ENCODE measurements around the gene PSMD9.

Gene PSMD9

DNA sequence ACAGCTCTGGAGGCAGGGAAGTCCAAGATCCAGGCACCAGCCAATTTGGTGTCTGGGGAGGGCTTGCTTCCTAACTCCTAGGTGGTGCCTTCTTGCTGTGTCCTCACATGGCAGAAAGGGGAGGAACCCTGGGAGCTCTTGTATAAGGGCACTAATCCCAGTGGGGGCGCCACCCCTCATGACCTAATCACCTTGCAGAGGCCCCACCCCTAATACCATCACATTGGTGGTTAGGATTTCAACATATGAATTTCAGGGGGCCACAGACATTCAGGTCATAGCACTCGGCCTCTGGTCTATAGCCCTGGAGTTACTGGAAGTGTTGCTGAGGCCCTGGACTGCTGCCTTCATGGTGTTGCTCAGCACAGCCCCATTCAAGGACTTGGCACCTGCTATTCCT is 14.6 kb downstream of the PSMD9 start:
- Histone ChIP-seq H3K36me3 (ENCODE audit: control insufficient read depth, insufficient read depth, low read length) (peaks cover 10% of the 10 kb centered on the region), H3K18ac (ENCODE audit: low read length) (no peak overlapping the region), H3K79me2 (ENCODE audit: control insufficient read depth, insufficient read depth, low read length) (no peaks in the 10 kb centered on the region), H4K5ac (ENCODE audit: low read length) (no peak overlapping the region), H3K27me3 (ENCODE audit: insufficient read depth, low read length, poor library complexity) (no peaks in the 10 kb centered on the region), H3K56ac (ENCODE audit: low read length) (no peak overlapping the region), H4K8ac (ENCODE audit: low read depth, low read length) (no peak overlapping the region), H2BK120ac (ENCODE audit: low read depth, low read length) (no peak overlapping the region), H3K4ac (ENCODE audit: low read depth, low read length) (no peak overlapping the region), H3K4me1 (ENCODE audit: control insufficient read depth, low read depth, low read length) (no peaks in the 10 kb centered on the region), H2BK15ac (replicated peaks; ENCODE audit: low read depth) (no peak overlapping the region), H3K23ac (ENCODE audit: low read length) (no peak overlapping the region), H3K4me3 (ENCODE audit: low read length) (no peak overlapping the region), H2AK5ac (ENCODE audit: low read length) (no peak overlapping the region), H3K4me2 (ENCODE audit: low read length) (no peak overlapping the region), H3K79me1 (ENCODE audit: low read length) (no peaks in the 10 kb centered on the region), H2BK5ac (ENCODE audit: low read length) (no peak overlapping the region), H3K27ac (ENCODE audit: low read depth, low read length) (no peak overlapping the region), H3K9ac (ENCODE audit: low read length) (no peak overlapping the region)
- no CpG with 5 or more reads among the region's 2 CpGs for WGBS (ENCODE audit: extremely low coverage, insufficient coverage, low lambda C conversion rate)
- DNase-seq = no peak

DNA sequence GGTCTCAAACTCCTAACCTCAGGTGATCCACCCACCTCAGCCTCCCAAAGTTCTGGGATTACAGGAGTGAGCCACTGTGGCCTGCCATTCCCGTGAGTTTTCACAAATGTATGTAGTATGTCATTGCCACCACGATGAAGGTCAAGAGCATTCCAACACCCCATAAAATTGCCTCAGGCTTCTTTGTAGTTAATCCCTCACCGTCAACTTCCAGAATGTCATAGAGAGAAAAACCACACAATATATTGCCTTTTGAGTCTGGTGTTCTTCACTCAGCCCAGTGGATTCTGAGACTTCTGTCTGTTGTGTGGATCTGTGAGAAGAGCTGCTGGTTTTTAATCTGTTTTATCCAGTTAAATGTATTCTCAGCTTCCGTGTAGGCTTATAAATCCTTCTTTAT is 17.2 kb downstream of the PSMD9 start:
- Histone ChIP-seq H3K56ac (ENCODE audit: low read length) (no peak overlapping the region), H2BK120ac (ENCODE audit: low read depth, low read length) (no peak overlapping the region), H2AK5ac (ENCODE audit: low read length) (no peak overlapping the region), H2BK5ac (ENCODE audit: low read length) (no peak overlapping the region), H3K27ac (ENCODE audit: low read depth, low read length) (no peak overlapping the region), H3K27me3 (ENCODE audit: insufficient read depth, low read length, poor library complexity) (no peaks in the 10 kb centered on the region), H3K36me3 (ENCODE audit: control insufficient read depth, insufficient read depth, low read length) (peaks cover 5% of the 10 kb centered on the region), H3K23ac (ENCODE audit: low read length) (no peak overlapping the region), H3K18ac (ENCODE audit: low read length) (no peak overlapping the region), H3K4me1 (ENCODE audit: control insufficient read depth, low read depth, low read length) (no peaks in the 10 kb centered on the region), H3K4ac (ENCODE audit: low read depth, low read length) (no peak overlapping the region), H3K4me3 (ENCODE audit: low read length) (no peak overlapping the region), H4K5ac (ENCODE audit: low read length) (no peak overlapping the region), H3K79me2 (ENCODE audit: control insufficient read depth, insufficient read depth, low read length) (no peaks in the 10 kb centered on the region), H3K9ac (ENCODE audit: low read length) (no peak overlapping the region), H2BK15ac (replicated peaks; ENCODE audit: low read depth) (no peak overlapping the region), H3K79me1 (ENCODE audit: low read length) (no peaks in the 10 kb centered on the region), H3K4me2 (ENCODE audit: low read length) (no peak overlapping the region), H4K8ac (ENCODE audit: low read depth, low read length) (no peak overlapping the region)
- DNase-seq = no peak
- WGBS (ENCODE audit: extremely low coverage, insufficient coverage, low lambda C conversion rate) = no CpG with 5 or more reads among the region's 4 CpGs

DNA sequence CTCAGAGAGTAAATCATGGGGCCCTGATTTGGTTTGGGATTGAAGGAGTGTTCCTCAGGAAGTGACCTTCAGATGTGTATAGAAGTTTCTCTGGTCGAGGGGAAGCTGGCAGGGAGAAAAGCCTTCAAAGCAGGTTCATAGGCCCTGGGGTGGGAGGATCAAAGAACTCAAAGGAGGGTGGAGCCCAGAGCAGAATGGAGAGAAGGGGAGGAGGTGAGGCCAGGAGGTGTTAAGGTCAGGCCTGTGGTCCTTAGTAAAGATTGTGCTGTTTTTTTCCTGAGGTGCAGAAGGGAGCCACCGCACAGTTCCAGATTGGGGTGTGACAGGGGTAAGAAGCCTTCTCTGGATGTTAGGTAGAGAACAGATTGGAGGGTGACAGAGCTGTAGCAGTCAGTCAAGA is 20.1 kb downstream of the PSMD9 start:
- no peak overlapping the region for H2AK5ac ChIP-seq (ENCODE audit: low read length)
- H3K27ac ChIP-seq (ENCODE audit: low read depth, low read length) = no peak overlapping the region
- no peaks in the 10 kb centered on the region for H3K79me2 ChIP-seq (ENCODE audit: control insufficient read depth, insufficient read depth, low read length)
- H2BK5ac ChIP-seq (ENCODE audit: low read length) = no peak overlapping the region
- H4K5ac ChIP-seq (ENCODE audit: low read length) = no peak overlapping the region
- H3K79me1 ChIP-seq (ENCODE audit: low read length) = no peaks in the 10 kb centered on the region
- H3K4me3 ChIP-seq (ENCODE audit: low read length) = no peak overlapping the region
- no peak overlapping the region for H3K4ac ChIP-seq (ENCODE audit: low read depth, low read length)
- no peak overlapping the region for H2BK15ac ChIP-seq (replicated peaks; ENCODE audit: low read depth)
- peaks cover 2% of the 10 kb centered on the region for H3K36me3 ChIP-seq (ENCODE audit: control insufficient read depth, insufficient read depth, low read length)
- H3K4me1 ChIP-seq (ENCODE audit: control insufficient read depth, low read depth, low read length) = no peaks in the 10 kb centered on the region
- no peak overlapping the region for H3K9ac ChIP-seq (ENCODE audit: low read length)
- no peak overlapping the region for H3K4me2 ChIP-seq (ENCODE audit: low read length)
- no peak for DNase-seq
- no peaks in the 10 kb centered on the region for H3K27me3 ChIP-seq (ENCODE audit: insufficient read depth, low read length, poor library complexity)
- H3K23ac ChIP-seq (ENCODE audit: low read length) = no peak overlapping the region
- H4K8ac ChIP-seq (ENCODE audit: low read depth, low read length) = no peak overlapping the region
- H3K56ac ChIP-seq (ENCODE audit: low read length) = no peak overlapping the region
- no CpG with 5 or more reads among the region's 2 CpGs for WGBS (ENCODE audit: extremely low coverage, insufficient coverage, low lambda C conversion rate)
- H3K18ac ChIP-seq (ENCODE audit: low read length) = no peak overlapping the region
- H2BK120ac ChIP-seq (ENCODE audit: low read depth, low read length) = no peak overlapping the region

DNA sequence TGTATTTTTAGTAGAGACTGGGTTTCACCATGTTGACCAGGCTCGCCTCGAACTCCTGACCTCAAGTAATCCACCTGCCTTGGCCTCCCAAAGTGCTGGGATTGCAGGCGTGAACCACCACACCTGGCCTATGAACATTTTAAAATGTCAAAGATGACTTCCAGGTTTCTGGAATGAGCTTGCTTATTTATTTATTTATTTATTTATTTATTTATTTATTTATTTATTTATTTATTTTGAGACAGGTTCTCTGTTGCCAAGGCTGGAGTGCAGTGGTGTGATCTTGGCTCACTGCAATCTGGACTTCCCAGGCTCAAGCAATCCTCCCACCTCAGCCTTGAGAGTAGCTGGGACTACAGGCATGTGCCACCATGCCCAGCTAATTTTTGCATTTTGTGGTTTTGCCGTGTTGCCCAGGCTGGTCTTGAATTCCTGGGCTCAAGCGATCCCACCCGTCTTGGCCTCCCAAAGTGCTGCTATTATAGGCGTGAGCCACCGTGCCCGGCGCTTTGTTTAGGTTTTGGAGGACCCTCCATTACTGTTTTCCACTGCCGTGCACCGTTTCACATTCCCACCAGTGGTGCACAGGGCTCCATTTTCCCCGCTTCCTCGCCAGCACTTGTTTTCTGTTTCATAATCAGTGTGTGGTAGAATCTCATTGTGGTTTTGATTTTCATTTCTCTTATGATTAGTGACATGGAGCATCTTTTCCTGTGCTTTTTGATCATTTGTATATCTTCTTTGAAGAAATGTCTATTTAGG is 23.4 kb downstream of the PSMD9 start:
- Histone ChIP-seq H3K27ac (ENCODE audit: low read depth, low read length) (no peak overlapping the region), H3K79me2 (ENCODE audit: control insufficient read depth, insufficient read depth, low read length) (no peaks in the 10 kb centered on the region), H3K36me3 (ENCODE audit: control insufficient read depth, insufficient read depth, low read length) (peaks cover 1% of the 10 kb centered on the region), H2AK5ac (ENCODE audit: low read length) (no peak overlapping the region), H3K4me3 (ENCODE audit: low read length) (no peak overlapping the region), H3K56ac (ENCODE audit: low read length) (no peak overlapping the region), H3K79me1 (ENCODE audit: low read length) (no peaks in the 10 kb centered on the region), H4K5ac (ENCODE audit: low read length) (no peak overlapping the region), H3K23ac (ENCODE audit: low read length) (no peak overlapping the region), H3K27me3 (ENCODE audit: insufficient read depth, low read length, poor library complexity) (no peaks in the 10 kb centered on the region), H3K4me1 (ENCODE audit: control insufficient read depth, low read depth, low read length) (no peaks in the 10 kb centered on the region), H3K18ac (ENCODE audit: low read length) (no peak overlapping the region), H3K4ac (ENCODE audit: low read depth, low read length) (no peak overlapping the region), H2BK5ac (ENCODE audit: low read length) (no peak overlapping the region), H3K9ac (ENCODE audit: low read length) (no peak overlapping the region), H4K8ac (ENCODE audit: low read depth, low read length) (no peak overlapping the region), H3K4me2 (ENCODE audit: low read length) (no peak overlapping the region), H2BK15ac (replicated peaks; ENCODE audit: low read depth) (no peak overlapping the region), H2BK120ac (ENCODE audit: low read depth, low read length) (no peak overlapping the region)
- no peak for DNase-seq
- no CpG with 5 or more reads among the region's 14 CpGs for WGBS (ENCODE audit: extremely low coverage, insufficient coverage, low lambda C conversion rate)

DNA sequence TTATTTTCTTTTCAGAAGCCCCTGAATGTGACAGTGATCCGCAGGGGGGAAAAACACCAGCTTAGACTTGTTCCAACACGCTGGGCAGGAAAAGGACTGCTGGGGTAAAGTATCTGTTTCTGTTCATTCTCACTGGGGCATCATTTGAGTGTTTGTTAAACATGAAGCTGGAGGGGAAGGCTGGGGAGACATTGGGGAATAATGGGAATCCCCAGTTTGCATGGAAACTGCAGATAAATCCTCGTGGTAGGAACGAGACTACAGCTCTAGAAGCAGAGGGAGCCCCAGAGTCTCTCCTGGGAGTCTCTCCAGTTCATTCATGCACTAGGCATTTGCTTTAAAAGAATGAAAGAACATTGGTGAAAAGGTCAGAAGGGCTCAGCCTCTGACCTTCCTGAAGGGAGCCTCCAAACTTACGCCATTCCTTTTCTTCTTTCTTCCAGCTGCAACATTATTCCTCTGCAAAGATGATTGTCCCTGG is 27.3 kb downstream of the PSMD9 start:
- Histone ChIP-seq H2BK120ac (ENCODE audit: low read depth, low read length) (no peak overlapping the region), H3K4ac (ENCODE audit: low read depth, low read length) (no peak overlapping the region), H3K36me3 (ENCODE audit: control insufficient read depth, insufficient read depth, low read length) (no peaks in the 10 kb centered on the region), H3K79me1 (ENCODE audit: low read length) (no peaks in the 10 kb centered on the region), H4K5ac (ENCODE audit: low read length) (no peak overlapping the region), H3K79me2 (ENCODE audit: control insufficient read depth, insufficient read depth, low read length) (no peaks in the 10 kb centered on the region), H3K9ac (ENCODE audit: low read length) (no peak overlapping the region), H2BK5ac (ENCODE audit: low read length) (no peak overlapping the region), H2BK15ac (replicated peaks; ENCODE audit: low read depth) (no peak overlapping the region), H4K8ac (ENCODE audit: low read depth, low read length) (no peak overlapping the region), H3K4me3 (ENCODE audit: low read length) (no peak overlapping the region), H3K4me1 (ENCODE audit: control insufficient read depth, low read depth, low read length) (peaks cover 1% of the 10 kb centered on the region), H3K27me3 (ENCODE audit: insufficient read depth, low read length, poor library complexity) (no peaks in the 10 kb centered on the region), H3K27ac (ENCODE audit: low read depth, low read length) (no peak overlapping the region), H3K23ac (ENCODE audit: low read length) (no peak overlapping the region), H2AK5ac (ENCODE audit: low read length) (no peak overlapping the region), H3K18ac (ENCODE audit: low read length) (no peak overlapping the region), H3K4me2 (ENCODE audit: low read length) (no peak overlapping the region), H3K56ac (ENCODE audit: low read length) (no peak overlapping the region)
- no CpG with 5 or more reads among the region's 5 CpGs for WGBS (ENCODE audit: extremely low coverage, insufficient coverage, low lambda C conversion rate)
- no peak for DNase-seq

DNA sequence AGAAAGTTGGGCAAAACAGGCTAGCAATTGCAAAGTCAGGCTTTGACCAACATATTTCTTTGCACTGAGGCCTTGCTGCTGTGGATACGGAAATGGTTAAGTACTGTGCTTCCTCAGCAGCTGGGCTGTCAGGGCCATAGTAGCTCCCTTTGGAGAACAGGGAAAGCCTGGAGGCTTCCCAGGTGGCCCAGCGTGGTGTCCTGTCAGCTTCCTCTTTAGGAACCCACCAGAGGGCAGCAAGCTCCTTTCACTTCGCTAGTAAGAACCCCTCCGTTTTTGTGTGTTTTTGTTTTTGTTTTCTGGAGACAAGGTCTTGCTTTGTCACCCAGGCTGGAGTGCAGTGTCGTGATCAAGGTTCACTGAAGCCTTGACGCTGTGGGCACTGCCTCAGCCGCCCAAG is 28.1 kb downstream of the PSMD9 start:
- Histone ChIP-seq H4K5ac (ENCODE audit: low read length) (no peak overlapping the region), H3K4me1 (ENCODE audit: control insufficient read depth, low read depth, low read length) (peaks cover 1% of the 10 kb centered on the region), H2BK5ac (ENCODE audit: low read length) (no peak overlapping the region), H3K79me2 (ENCODE audit: control insufficient read depth, insufficient read depth, low read length) (no peaks in the 10 kb centered on the region), H3K4ac (ENCODE audit: low read depth, low read length) (no peak overlapping the region), H3K56ac (ENCODE audit: low read length) (no peak overlapping the region), H3K79me1 (ENCODE audit: low read length) (no peaks in the 10 kb centered on the region), H3K4me3 (ENCODE audit: low read length) (no peak overlapping the region), H3K36me3 (ENCODE audit: control insufficient read depth, insufficient read depth, low read length) (no peaks in the 10 kb centered on the region), H3K18ac (ENCODE audit: low read length) (no peak overlapping the region), H4K8ac (ENCODE audit: low read depth, low read length) (no peak overlapping the region), H2BK15ac (replicated peaks; ENCODE audit: low read depth) (no peak overlapping the region), H3K27me3 (ENCODE audit: insufficient read depth, low read length, poor library complexity) (no peaks in the 10 kb centered on the region), H3K23ac (ENCODE audit: low read length) (no peak overlapping the region), H3K4me2 (ENCODE audit: low read length) (no peak overlapping the region), H3K9ac (ENCODE audit: low read length) (no peak overlapping the region), H3K27ac (ENCODE audit: low read depth, low read length) (no peak overlapping the region), H2BK120ac (ENCODE audit: low read depth, low read length) (no peak overlapping the region), H2AK5ac (ENCODE audit: low read length) (no peak overlapping the region)
- no CpG with 5 or more reads among the region's 7 CpGs for WGBS (ENCODE audit: extremely low coverage, insufficient coverage, low lambda C conversion rate)
- DNase-seq = no peak
